Gastrocnemius medialis (tissue), 4 donors: Measurements from ENCODE around the gene CD79B. TPM values are rescaled to one million over a fixed set of nuclear protein-coding genes. Genes with fewer than 3 reads are reported as not detected.
A peak's percentile ranks its signal among the peaks of the same experiment; 100 is the strongest.

Experiments used
- ATAC-seq, 2 donors: fragments of 150-250 bp; one replicate each; pipeline ENCODE4 v1.9.1; 2016
- DNase-seq, 2 donors: peaks; one replicate each; pipeline ENCODE4 v3.0.0-alpha.2; 2019
- H3K27ac ChIP-seq, 4 donors: fragments of 200-600 bp; sonication (generic); 1 replicate in 1 of 4; 2 replicates in 3 of 4; pipeline ENCODE4 v1.5.1; 2016 to 2018; ENCODE audit warnings: mild to moderate bottlenecking in 2 of 4, moderate library complexity in 1 of 4
- H3K27me3 ChIP-seq, 3 donors: fragments of 200-600 bp; sonication (generic) in 2 of 3; 1 replicate in 1 of 3; 2 replicates in 2 of 3; pipeline versions ENCODE4 v1.5.1 to v1.6.0; 2016 to 2019; ENCODE audit warnings: mild to moderate bottlenecking in 1 of 3, moderate library complexity in 1 of 3
- H3K36me3 ChIP-seq, 2 donors: fragments of 200-600 bp; sonication (generic) in 1 of 2; one replicate each; pipeline ENCODE4 v1.5.1; 2017 to 2018
- H3K4me1 ChIP-seq, 2 donors: fragments of 200-600 bp; sonication (generic) in 1 of 2; one replicate each; pipeline ENCODE4 v1.5.1; 2016 to 2017; ENCODE audit warnings: mild to moderate bottlenecking in 2 of 2
- H3K4me3 ChIP-seq, 4 donors: fragments of 200-600 bp; sonication (generic) in 3 of 4; 1 replicate in 1 of 4; 2 replicates in 3 of 4; pipeline ENCODE4 v1.5.1; 2016 to 2019; ENCODE audit warnings: mild to moderate bottlenecking in 2 of 4
- H3K9me3 ChIP-seq, 3 donors: fragments of 200-600 bp; sonication (generic) in 2 of 3; 1 replicate in 1 of 3; 2 replicates in 2 of 3; pipeline ENCODE4 v1.5.1; 2016 to 2019
- POLR2A ChIP-seq, 2 donors: fragments of 450-650 bp; IDR thresholded peaks; one replicate each; pipeline ENCODE4 v1.6.1; 2017; ENCODE audit warnings: antibody characterized with exemption in 2 of 2, mild to moderate bottlenecking in 2 of 2, moderate library complexity in 2 of 2
- in situ Hi-C, 4 donors: fragments of 200-750 bp; cut with MboI; loops; one replicate each; pipeline versions ENCODE4 v1.15.0 to v1.8.0; 2017; ENCODE audit warnings: low sequenced_read_pairs in 4 of 4
- intact Hi-C: fragments of 100-400 bp; cut with DNase I; formaldehyde crosslinking; loops from one replicate; pipeline ENCODE4 v1.15.1; 2023; ENCODE audit warnings: low total_unique reads
- total RNA-seq, 4 donors: library from RNA; depleted of rRNA; stranded (reverse); fragments of >200 nt; gene quantifications; one replicate each; pipeline versions ENCODE4 v1.1.0 to v1.2.3, GENCODE V29; 2016
- TF ChIP-seq, protein P1 (sequence below), 5 experiments: fragments of 450-650 bp in 3 of 5; fragments of 200-600 bp in 2 of 5; sonication (generic) in 2 of 5; IDR thresholded peaks in 4 of 5; conservative IDR thresholded peaks in 1 of 5; 1 replicate in 4 of 5; 2 replicates in 1 of 5; pipeline ENCODE4 v1.5.1; 2016 to 2019; ENCODE audit warnings: antibody characterized with exemption in 5 of 5, mild to moderate bottlenecking in 3 of 5, moderate library complexity in 3 of 5

CD79B gene
- total RNA-seq, 4 donors from 2014 or later, result 2.2 to 5.1 (median 3.3) TPM

GRCh38 chr17:63939884-63940283 lies 7.8 kb upstream of the CD79B start:
- in situ Hi-C loops, result no loop called here
- DNase-seq, result no peak
- peaks cover 0 to 54% of the 10 kb centered on the region in 2 donors for H3K36me3 ChIP-seq
- no peak overlapping the region for H3K4me3 ChIP-seq
- peak overlapping the region in 3 of 4 donors; percentile 26 to 60 (median 41) for H3K27ac ChIP-seq
- no peak for TF ChIP-seq POLR2A (IDR thresholded peaks at IDR 0.05)
- TF ChIP-seq, protein P1, sequence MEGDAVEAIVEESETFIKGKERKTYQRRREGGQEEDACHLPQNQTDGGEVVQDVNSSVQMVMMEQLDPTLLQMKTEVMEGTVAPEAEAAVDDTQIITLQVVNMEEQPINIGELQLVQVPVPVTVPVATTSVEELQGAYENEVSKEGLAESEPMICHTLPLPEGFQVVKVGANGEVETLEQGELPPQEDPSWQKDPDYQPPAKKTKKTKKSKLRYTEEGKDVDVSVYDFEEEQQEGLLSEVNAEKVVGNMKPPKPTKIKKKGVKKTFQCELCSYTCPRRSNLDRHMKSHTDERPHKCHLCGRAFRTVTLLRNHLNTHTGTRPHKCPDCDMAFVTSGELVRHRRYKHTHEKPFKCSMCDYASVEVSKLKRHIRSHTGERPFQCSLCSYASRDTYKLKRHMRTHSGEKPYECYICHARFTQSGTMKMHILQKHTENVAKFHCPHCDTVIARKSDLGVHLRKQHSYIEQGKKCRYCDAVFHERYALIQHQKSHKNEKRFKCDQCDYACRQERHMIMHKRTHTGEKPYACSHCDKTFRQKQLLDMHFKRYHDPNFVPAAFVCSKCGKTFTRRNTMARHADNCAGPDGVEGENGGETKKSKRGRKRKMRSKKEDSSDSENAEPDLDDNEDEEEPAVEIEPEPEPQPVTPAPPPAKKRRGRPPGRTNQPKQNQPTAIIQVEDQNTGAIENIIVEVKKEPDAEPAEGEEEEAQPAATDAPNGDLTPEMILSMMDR (IDR thresholded peaks at IDR 0.05 in 4 of 5, conservative IDR thresholded peaks at IDR 0.05 in 1 of 5), result no peak
- ATAC-seq, result no peak
- peaks cover 2 to 3% of the 10 kb centered on the region in 2 donors for H3K4me1 ChIP-seq
- H3K9me3 ChIP-seq, result no peaks in the 10 kb centered on the region
- intact Hi-C loops, result no loop called here
- no peaks in the 10 kb centered on the region for H3K27me3 ChIP-seq

DNA sequence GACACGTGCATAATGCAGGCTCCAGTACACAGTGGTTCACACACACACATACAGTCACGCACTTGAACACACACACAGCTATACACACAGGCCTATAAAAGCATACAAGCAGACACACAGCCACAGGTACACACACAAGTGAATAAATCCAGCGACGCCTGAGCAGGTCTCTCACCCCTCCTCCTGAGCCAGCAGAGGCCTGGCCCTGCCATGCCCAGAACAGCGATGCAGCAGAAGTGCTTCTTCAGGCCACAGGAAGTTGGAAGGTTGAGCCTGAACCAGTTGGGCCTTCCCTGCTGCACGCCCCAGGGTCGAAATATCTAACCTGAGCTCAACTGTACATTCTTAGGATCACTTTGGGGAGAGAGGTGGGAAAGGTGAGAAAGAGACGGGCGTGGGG lies 7.3 kb upstream of the CD79B start:
- Histone ChIP-seq H3K4me1 (no peaks in the 10 kb centered on the region), H3K4me3 (no peak overlapping the region), H3K27me3 (no peaks in the 10 kb centered on the region), H3K9me3 (no peaks in the 10 kb centered on the region), H3K27ac (peak overlapping the region in 2 of 4 donors; percentile 41 to 60), H3K36me3 (peaks cover 0 to 49% of the 10 kb centered on the region in 2 donors)
- TF ChIP-seq, protein P1 (IDR thresholded peaks at IDR 0.05 in 4 of 5, conservative IDR thresholded peaks at IDR 0.05 in 1 of 5), result no peak
- no peak for TF ChIP-seq POLR2A (IDR thresholded peaks at IDR 0.05)
- in situ Hi-C loops, result no loop called here
- intact Hi-C loops, result no loop called here
- DNase-seq, result no peak
- no peak for ATAC-seq

DNA sequence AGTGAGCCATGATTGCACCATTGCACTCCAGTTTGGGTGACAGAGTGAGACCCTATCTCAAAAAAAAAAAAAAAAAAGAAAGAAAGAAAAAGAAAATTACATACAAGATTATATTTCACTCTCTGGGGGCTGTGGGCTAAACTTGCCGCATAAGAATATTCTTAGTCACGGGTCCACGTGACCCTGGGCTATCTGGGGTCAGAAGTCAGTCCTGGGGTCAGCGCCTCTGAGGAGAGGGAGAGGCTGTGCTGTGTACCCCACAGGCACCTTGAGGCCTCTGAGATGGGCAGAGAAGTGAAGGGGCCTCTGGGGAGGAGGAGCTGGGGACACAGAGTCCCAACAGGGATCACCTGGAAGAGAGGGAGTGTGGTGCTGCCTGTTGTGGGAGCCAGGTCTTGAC lies 5.8 kb upstream of the CD79B start:
- Histone ChIP-seq H3K4me1 (no peaks in the 10 kb centered on the region), H3K36me3 (peaks cover 0 to 37% of the 10 kb centered on the region in 2 donors), H3K27ac (peak overlapping the region in 2 of 4 donors; percentile 41 to 53), H3K27me3 (no peaks in the 10 kb centered on the region), H3K9me3 (no peaks in the 10 kb centered on the region), H3K4me3 (no peak overlapping the region)
- DNase-seq (no peak), ATAC-seq (no peak)
- intact Hi-C loops, result no loop called here
- TF ChIP-seq, protein P1 (IDR thresholded peaks at IDR 0.05 in 4 of 5, conservative IDR thresholded peaks at IDR 0.05 in 1 of 5), result no peak
- TF ChIP-seq POLR2A (IDR thresholded peaks at IDR 0.05), result no peak
- in situ Hi-C loops, result no loop called here

DNA sequence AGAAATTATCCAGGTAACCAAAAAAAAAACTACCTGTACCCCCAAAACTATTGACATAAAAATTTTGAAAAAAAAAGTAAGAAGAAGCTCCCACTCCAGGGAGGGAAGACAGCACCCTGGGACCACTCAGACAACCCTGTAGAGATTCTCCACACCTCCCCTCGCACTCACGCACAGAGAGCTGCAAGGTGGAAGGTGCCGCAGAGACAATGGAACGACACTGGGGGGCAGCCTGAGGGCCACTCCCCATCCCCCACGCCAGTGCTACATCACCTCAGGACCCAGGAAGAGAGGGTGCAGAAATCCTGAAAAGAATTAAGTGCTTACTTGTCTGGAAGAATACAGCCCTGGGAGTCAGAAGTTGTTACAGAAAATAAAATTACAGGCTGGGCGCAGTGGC lies 5.2 kb upstream of the CD79B start:
- TF ChIP-seq POLR2A (IDR thresholded peaks at IDR 0.05), result no peak
- TF ChIP-seq, protein P1 (IDR thresholded peaks at IDR 0.05 in 4 of 5, conservative IDR thresholded peaks at IDR 0.05 in 1 of 5), result no peak
- Histone ChIP-seq H3K4me1 (no peaks in the 10 kb centered on the region), H3K4me3 (no peak overlapping the region), H3K9me3 (no peaks in the 10 kb centered on the region), H3K27ac (no peak overlapping the region), H3K27me3 (no peaks in the 10 kb centered on the region), H3K36me3 (peaks cover 0 to 31% of the 10 kb centered on the region in 2 donors)
- in situ Hi-C loops (no loop called here), intact Hi-C loops (no loop called here)
- DNase-seq (no peak), ATAC-seq (no peak)
